EL (cell line): ENCODE data around the gene JSRP1.
"Not testable (repeated sequence)": the region's sequence is repeated elsewhere in the genome, so short reads cannot be mapped to it uniquely, and the experiment has no call there.

Experiments
- DNase-seq: peaks from one replicate; pipeline ENCODE4 v3.0.0-alpha.2; 2016

Gene JSRP1

GRCh38 chr19:2282062-2282861 is 26.0 kb upstream of the JSRP1 start, which contains the start of gene PEAK3:
PEAK3 (minus strand) TSS chr19:2282175; CDS start chr19:2280931, 1,244 bp downstream.
- DNase-seq: peak; percentile 62

GRCh38 chr19:2281265-2282061 is 25.2 kb upstream of the JSRP1 start:
- not testable (repeated sequence) for DNase-seq

GRCh38 chr19:2280633-2281264 is 24.5 kb upstream of the JSRP1 start:
- no peak for DNase-seq

GRCh38 chr19:2278459-2279158 is 22.4 kb upstream of the JSRP1 start:
- DNase-seq: no peak

- no peak for DNase-seq
Measured at GRCh38 chr19:2277138-2277537, 20.9 kb upstream of the JSRP1 start.

GRCh38 chr19:2276429-2276986 is 20.3 kb upstream of the JSRP1 start:
- no peak for DNase-seq

GRCh38 chr19:2275588-2276428 is 19.6 kb upstream of the JSRP1 start:
- DNase-seq: no peak

GRCh38 chr19:2274931-2275535 is 18.8 kb upstream of the JSRP1 start:
- peak; percentile 66 for DNase-seq

- no peak for DNase-seq
Measured at GRCh38 chr19:2274185-2274711, 18.0 kb upstream of the JSRP1 start.

GRCh38 chr19:2273356-2274184 is 17.4 kb upstream of the JSRP1 start:
- peak; percentile 80 for DNase-seq

GRCh38 chr19:2271234-2272103 is 15.3 kb upstream of the JSRP1 start:
- DNase-seq: peak; percentile 91

- peak; percentile 84 for DNase-seq
Measured at GRCh38 chr19:2270423-2271233, 14.4 kb upstream of the JSRP1 start.

GRCh38 chr19:2270157-2270422 is 13.9 kb upstream of the JSRP1 start:
- DNase-seq: no peak

GRCh38 chr19:2269244-2270156 is 13.3 kb upstream of the JSRP1 start:
- DNase-seq: peak; percentile 96

GRCh38 chr19:2268861-2269243 is 12.6 kb upstream of the JSRP1 start:
- no peak for DNase-seq

- DNase-seq: no peak
Measured at GRCh38 chr19:2268480-2268830, 12.2 kb upstream of the JSRP1 start.
